HCT116 (cell line): ENCODE results near the gene EP400.
A peak's percentile ranks its signal among the peaks of the same experiment; 100 is the strongest.

Experiments
- FOSL1 ChIP-seq: IDR thresholded peaks from 2 replicates; pipeline ENCODE4 v1.6.1; 2012; ENCODE audit warnings: low read depth
- POLR2A ChIP-seq: IDR thresholded peaks from 2 replicates; pipeline ENCODE4 v1.7.0; 2011; ENCODE audit warnings: borderline replicate concordance; ENCODE audit not compliant: insufficient read depth, insufficient read length; ENCODE audit errors: extremely low read depth

DNA sequence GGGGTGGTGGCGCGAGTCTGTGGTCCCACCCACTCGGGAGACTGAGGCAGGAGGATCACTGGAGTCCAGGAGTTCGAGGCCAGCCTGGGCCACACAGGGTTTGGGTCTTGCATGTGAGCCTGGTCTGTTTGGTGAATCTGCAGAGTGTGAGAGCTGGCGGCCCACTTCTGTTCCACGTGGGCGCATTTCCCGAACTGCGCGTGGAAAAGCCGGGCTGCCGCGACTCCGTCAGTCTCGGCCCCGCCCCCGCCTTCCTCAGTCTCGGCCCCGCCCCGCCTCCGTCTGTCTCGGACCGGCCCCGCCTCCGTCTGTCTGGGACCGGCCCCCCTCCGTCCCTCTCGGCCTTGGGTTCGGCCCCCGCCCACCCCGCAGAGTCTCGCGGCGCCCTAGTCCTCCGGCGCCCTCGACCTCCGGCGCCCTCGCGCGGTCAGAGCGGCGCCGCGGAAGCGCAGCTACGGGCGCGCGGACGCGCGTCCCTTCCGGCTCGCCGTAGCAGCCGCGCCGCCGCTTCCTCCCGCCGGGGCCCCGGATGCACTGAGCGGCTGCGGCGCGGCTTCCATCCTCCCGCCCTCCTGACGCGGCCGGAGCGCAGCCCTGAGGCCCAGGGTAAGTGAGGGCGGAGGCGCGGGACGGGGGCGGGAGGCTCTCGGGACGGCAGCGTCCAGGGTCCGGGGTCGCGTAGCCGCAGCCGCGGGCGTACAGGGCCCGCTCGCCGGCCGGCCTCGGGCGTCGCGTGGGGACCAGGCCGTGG is at the start of gene EP400:
- TF ChIP-seq POLR2A (peak; percentile 57), FOSL1 (no peak)
